Activated T-helper 9 cell treated with anti-CD3 and anti-CD28 coated beads, Interleukin-2, amount 50 U/mL, for 16 hours (primary cell): ENCODE results near the gene ADIPOQ.
"Not testable (repeated sequence)": the region's sequence is repeated elsewhere in the genome, so short reads cannot be mapped to it uniquely, and the experiment has no call there.

ENCODE experiments used
- DNase-seq: peaks from one replicate; pipeline ENCODE4 v3.0.0-alpha.2; 2020; ENCODE audit warnings: low read depth

ADIPOQ gene

DNA sequence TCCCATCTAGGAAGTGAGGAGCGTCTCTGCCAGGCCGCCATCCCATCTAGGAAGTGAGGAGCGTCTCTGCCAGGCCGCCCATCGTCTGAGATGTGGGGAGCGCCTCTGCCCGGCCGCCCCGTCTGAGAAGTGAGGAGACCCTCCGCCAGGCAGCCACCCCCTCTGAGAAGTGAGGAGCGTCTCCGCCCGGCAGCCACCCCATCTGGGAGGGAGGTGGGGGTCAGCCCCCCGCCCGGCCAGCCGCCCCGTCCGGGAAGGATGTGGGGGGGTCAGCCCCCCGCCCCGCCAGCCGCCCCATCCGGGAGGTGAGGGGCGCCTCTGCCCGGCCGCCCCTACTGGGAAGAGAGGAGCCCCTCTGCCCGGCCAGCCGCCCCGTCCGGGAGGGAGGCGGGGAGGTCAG, 31.3 kb downstream of the ADIPOQ start:
- DNase-seq = not testable (repeated sequence)

DNA sequence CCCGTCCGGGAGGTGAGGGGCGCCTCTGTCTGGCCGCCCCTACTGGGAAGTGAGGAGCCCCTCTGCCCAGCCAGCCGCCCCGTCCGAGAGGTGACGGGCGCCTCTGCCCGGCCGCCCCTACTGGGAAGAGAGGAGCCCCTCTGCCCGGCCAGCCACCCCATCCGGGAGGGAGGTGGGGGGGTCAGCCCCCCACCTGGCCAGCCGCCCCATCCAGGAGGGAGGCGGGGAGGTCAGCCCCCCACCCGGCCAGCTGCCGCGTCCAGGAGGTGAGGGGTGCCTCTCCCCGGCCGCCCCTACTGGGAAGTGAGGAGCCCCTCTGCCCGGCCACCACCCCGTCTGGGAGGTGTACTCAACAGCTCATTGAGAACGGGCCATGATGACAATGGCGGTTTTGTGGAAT, 31.7 kb downstream of the ADIPOQ start:
- DNase-seq = not testable (repeated sequence)

DNA sequence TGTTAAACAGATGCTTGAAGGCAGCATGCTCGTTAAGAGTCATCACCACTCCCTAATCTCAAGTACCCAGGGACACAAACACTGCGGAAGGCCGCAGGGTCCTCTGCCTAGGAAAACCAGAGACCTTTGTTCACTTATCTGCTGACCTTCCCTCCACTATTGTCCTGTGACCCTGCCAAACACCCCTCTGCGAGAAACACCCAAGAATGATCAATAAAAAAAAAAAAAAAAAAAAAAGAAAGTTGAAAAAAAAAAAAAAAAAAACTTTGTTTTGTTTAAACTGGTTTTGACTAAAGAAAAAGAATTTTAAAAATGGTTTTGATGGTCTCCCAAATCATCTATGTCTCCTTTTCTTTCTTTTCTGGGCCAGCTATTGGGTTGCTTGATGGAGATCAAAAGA, 32.3 kb downstream of the ADIPOQ start:
- not testable (repeated sequence) for DNase-seq

DNA sequence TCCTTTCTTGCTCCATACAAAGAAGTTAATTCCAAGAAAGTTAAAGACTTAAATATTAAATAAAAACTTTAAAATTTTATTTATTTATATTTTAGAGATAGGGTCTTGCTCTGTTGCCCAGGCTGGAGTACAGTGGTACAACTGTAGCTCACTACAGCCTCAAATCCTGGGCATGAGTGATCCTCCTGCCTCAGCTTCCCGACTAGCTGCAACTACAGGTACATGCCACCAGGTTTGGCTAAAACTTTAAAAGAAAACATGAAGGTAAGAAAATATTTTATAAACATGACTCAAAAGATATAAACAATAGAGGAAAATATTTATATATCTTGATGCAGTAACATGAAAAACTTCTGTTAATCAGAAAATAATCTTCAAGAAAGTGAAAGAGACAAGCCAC, 33.2 kb downstream of the ADIPOQ start:
- no peak for DNase-seq

DNA sequence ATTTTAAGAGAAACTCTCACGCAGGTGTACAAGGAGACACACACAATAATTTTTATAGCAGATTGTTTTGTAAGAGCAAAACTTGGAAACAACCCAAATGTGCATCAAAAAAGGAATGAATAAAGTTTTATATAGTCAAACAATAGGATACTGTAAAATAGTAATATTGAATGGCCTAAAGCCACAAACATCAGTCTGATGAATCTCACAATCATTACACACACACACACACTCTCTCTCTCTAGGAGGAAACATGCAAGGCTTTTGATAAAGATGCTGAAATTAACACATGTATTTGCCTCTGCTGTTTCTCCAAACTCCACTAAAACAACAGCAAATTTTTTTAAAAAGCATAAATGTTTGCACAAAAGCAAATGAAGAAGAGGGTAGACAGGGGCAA, 37.3 kb downstream of the ADIPOQ start:
- no peak for DNase-seq

DNA sequence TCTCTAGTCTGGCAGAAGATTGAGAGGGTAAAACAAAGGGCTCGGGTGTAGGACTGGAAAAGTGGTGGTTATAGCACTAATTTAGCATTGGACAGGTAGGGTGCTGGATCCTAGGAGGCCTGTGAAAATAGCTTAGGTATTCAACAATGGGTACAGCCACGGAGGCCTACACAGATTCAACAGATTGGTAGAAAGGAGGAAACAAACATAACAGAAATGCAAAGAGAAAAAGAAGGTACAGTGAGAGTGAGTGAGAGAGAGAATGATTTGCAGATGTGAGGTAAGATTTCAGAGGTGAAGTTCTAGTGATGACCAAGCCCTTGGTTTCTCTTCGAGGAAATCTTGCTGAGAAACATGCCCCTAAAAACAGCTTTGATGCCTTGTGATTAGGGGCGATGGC, 37.9 kb downstream of the ADIPOQ start:
- no peak for DNase-seq

DNA sequence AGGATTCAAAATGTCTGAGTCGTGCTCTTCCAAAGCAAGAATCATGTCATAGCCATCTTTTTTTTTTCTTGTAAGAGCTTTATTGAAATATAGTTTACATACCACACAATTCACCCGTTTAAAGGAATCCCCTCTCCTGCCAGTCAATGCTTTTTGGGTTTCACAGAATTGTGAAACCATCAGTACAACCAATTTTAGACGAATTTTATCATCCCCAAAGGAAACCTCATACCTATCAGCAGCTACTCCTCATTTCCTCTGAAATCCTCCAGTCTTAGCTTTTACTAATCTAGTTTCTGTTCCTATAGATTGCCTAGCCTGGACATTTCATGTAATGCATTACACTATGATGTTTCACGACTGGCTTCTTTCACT, 39.6 kb downstream of the ADIPOQ start:
- no peak for DNase-seq

DNA sequence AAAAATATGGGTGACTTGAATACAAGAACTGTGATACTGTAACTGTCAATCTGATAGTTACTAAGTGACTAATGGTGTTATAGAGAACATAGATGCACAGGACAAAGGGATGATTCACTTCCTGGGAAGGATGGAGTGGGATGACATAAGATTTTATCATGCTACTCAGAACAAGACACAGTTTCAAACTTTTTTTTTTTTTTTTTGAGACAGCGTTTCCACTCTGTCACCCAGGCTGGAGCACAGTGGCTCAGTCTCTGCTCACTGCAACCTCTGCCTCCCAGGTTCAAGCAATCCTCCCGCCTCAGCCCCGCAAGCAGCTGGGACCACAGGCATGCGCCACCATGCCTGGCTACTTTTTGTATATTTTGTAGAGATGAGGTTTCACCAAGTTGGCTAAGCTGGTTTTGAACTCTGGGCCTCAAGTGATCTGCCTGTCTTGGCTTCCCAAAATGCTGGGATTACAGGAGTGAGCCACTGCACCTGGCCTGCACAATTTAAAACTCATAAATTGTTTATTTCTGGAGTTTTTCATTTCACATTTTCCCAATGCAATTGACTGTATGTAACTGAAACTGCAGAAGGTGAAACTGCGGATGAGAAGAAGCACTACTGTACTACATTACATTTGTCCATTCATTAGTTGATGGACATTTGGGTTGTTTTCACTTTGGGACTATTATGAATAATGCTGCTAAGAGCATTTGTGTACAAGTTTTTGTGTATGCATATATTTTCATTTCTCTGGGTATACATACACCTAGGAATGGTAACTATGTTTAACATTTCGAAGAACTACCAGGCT, 40.6 kb downstream of the ADIPOQ start:
- DNase-seq = peak; percentile 21

DNA sequence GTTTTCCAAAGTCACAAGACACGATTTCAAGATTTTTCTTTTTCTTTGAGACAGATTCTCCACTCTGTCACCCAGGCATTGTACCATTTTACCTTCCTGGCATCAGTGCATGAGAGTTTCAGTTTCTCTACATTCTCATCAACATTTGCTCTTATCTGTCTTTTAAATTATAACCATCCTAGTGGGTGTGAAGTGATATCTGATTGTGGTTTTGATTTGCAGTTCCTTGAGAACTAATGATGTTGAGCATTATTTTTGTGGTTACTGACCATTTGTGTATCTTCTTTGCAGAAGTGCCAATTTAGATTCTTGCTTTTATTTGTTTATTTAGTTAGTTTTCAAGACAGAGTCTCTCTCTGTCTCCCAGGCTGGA, 41.2 kb downstream of the ADIPOQ start:
- DNase-seq = no peak

DNA sequence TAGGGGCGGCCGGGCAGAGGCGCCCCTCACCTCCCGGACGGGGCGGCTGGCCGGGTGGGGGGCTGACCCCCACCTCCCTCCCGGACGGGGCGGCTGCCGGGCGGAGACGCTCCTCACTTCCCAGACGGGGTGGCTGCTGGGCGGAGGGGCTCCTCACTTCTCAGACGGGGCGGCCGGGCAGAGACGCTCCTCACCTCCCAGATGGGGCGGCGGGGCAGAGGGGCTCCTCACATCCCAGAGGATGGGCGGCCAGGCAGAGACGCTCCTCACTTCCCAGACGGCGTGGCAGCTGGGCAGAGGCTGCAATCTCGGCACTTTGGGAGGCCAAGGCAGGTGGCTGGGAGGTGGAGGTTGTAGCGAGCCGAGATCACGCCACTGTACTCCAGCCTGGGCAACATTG, 42.4 kb downstream of the ADIPOQ start:
- DNase-seq = not testable (repeated sequence)

DNA sequence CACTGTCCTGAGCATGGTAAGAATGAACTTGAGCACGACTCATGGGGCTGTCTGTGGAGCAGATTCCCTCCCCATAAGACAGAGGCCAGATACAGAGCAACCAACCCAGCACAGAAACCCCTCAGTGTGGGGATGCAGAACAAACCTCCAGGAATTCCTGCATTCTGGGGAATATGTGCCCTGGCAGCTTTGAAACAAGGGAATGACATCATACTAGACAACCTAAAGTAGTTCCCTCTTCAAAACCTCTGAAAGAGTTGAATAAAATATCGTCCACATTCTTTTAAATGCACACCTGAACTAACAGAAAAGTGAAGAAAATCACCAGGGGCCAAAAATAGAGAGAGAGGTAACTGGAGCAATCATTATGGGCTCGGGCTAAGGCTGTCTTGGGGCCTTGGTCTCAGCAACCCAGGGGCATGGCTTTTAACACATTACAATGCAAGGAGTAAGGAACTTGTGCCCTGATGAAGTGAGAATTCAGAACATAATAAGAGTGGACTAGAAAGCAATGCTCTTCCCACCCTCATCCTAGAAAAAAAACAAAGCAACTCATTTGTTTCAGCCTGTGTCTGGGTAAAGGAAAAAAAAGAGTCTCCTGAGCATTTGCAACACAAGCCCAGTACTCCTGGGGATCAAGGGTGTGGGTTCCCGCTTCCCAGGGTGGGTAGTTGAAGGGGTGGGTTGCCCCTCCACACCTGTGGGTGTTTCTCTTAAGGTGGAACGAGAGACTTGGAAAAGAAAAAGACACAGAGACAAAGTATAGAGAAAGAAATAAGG, 43.9 kb downstream of the ADIPOQ start:
- DNase-seq = no peak

DNA sequence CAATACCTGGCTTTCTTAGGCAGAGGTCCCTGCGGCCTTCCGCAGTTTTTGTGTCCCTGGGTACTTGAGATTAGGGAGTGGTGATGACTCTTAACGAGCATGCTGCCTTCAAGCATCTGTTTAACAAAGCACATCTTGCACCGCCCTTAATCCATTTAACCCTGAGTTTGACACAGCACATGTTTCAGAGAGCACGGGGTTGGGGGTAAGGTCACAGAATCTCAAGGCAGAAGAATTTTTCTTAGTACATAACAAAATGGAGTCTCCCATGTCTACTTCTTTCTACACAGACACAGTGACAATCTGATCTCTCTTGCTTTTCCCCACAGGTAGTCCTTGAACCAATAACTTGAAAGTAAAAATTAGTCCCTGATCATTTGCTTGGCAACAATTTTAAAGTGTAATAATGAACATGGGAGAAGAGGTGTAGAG, 45.0 kb downstream of the ADIPOQ start:
- not testable (repeated sequence) for DNase-seq

DNA sequence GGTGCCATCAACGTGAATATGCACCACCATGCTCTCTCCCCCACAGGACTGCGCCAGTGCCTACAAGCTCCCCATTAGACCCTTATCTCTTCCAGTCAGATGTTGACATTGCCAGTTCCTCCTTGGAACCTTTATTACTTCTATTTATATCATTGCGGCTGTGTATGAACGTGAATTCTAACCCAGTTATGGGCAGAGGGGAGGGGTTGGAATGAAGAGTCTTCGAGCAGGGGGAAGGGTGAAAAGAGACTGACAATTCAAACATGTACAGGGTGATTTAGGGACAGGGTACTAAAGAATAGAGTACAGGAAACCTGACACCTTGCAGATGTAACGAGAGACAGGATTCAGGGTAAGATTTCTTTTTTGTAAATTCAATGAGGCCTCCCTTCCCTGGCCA, 46.1 kb downstream of the ADIPOQ start:
- DNase-seq = no peak

DNA sequence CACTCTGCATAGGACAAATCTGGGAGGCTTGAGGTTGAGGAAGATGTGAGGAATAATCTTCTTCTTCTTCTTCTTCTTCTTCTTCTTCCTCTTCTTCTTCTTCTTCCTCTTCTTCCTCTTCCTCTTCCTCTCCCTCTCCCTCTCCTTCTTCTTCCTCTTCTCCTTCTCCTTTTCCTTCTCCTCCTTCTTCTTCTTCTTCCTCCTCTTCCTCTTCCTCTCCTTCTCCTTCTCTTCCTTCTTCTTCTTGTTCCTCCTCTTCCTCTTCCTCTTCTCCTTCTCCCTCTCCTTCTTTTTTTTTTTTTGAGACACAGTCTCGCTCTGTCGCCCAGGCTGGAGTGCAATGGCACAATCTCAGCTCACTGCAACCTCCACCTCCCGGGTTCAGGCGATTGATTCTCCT, 47.2 kb downstream of the ADIPOQ start:
- DNase-seq = not testable (repeated sequence)

DNA sequence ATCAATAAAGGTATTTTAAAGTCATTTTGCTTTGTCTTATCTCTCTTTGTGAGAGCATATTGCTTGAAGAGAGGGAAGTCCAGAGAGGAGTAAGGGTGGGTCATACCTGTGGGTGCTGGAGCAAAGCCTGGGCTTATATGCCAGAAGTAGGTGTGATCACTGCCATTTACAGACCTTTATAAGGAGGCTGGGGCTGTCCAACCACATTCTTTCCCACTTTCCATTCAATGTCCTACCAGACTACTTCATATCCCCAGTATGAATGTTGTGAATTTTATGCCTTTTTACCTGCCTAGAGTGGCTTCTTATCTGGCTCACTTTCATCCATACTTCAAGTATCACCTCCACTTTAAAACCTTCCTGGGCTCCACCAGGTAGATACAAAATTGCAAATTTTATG, 48.4 kb downstream of the ADIPOQ start:
- DNase-seq = no peak

DNA sequence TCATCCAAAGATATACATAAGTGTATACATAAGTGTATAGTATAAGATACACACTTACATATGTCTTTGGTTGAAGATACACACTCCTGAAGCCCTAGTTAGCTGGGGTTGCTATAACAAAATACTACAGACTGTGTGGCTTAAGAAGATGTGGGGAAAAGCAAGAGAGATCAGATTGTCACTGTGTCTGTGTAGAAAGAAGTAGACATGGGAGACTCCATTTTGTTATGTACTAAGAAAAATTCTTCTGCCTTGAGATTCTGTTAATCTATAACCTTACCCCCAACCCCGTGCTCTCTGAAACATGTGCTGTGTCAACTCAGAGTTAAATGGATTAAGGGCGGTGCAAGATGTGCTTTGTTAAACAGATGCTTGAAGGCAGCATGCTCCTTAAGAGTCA, 50.6 kb downstream of the ADIPOQ start:
- DNase-seq = not testable (repeated sequence)

DNA sequence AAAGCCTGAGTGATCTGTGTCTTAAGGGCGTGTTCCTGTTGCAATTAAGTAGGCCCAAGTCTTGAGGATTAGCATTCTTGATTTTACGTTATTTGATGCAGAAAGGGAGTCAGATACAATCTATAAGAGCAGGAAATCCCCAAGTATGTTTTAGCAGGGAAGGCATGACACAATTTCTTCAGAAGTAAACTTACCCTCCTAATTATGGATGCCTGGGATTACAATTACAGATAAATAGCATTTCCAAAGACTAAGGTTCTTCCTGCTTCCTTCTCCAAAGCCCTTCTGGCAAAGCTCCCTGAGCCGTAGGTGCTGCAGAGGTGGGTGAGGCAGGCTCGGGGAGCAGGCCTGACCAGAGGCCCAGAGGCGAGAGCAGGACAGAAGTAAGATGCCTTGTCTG, 52.9 kb downstream of the ADIPOQ start:
- no peak for DNase-seq

DNA sequence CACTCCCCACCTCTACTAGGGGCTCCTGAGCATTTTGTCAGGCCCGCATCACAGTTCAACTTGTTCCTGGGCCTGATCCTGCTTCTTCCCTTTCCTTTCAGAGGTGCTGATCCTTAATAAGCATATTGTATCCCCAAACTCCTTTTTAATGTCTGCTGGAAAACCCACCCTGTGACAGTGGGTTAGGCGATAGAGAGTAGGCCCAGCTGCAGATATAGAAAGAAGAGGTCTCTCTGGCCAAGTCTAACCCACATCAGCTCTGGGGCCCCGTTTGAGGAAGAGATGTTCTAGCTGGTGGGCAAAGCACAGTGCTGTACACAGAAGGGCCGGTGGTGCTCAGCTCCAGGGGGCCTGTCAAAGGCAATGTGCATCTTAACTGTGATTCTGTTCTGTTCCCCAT, 53.5 kb downstream of the ADIPOQ start:
- no peak for DNase-seq

DNA sequence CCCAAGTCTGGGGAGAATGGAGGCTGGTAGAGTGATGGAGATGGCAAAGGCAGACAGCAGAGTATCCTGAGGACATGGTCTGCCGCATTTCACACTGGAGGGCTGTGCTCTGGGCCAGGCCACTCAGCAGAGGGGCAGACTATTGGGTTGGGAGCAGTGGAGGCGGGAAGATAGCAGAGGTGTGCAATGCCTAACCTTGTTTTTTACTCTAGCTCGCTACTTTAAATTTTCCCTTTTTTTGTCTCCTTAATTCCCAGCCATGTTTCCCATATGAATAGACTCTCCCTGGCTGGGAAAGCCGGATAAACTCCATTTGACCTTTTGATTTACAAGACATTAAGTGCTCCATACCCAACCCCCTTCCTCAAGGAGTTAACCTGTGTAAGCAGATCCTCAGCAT, 54.4 kb downstream of the ADIPOQ start:
- no peak for DNase-seq

DNA sequence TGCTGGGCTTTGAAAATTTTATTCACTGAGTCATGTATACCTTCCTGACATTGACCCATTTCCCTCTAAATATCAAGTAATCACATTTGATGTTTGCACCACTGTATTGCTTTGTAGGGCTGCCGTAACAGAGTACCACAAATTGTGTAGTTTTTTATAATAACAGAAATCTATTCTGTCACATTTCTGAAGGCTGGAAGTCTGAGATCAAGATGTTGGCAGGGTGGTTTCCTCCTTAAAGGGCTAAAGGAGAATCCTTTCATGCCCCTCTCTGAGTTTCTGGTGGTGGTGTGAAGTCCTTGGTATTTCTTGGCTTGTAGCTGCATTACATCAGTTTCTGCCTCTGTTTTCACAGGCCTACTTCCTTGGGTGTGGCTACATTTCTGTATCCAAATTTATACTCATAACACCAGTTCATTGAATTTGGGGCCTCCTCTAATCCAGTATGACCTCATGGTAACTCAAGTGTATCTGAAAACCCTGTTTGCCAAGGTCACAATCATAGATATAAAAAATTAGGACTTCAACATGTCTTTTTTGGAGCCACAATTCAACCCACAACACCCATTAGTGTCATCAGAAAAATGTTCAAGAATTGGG, 58.7 kb downstream of the ADIPOQ start:
- no peak for DNase-seq

DNA sequence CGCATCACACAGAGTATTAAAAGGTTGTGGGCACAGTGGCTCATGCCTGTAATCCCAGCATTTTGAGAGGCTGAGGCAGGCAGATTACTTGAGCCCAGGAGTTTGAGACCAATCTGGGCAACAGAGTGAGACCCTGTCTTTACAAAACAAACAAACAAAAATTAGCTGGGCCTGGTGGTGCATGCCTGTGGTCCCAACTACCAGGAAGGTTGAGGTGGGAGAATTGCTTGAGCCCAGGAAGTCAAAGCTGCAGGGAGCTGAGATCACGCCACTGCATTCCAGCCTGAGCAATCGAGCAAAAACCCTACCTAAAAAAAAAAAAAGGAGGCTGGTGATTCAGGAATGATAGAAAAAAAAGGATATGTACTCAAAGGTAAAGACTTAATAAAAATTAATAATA, 59.6 kb downstream of the ADIPOQ start:
- no peak for DNase-seq

DNA sequence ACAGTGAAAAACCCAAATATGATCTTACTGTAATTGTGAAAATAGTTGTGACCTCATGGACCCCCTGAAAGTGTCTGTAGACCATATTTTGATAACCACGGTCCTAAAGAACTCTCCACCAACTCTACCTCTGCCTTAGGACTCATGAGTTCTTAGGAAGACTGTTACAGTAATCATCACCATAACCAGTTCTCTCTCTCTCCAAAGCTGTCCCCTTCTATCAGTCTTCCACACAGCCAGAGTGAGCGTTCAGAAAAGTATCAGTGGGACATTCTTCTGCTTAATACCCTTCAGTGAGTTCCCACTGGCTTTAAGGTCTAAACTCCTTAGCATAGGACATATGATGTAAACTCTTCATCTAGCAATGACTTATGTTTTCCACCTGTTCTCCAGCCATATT, 60.2 kb downstream of the ADIPOQ start:
- DNase-seq = no peak

DNA sequence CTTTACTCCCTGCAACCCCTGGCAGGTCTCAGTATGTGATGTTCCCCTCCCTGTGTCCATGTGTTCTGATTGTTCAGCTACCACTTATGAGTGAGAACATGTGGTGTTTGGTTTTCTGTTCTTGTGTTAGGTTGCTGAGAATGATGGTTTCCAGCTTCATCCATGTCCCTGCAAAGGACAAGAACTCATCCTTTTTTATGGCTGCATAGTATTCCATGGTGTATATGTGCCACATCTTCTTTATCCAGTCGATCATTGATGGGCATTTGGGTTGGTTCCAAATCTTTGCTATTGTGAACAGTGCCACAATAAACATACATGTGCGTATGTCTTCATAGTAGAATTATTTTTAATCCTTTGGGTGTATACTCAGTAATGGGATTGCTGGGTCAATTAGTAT, 61.2 kb downstream of the ADIPOQ start:
- not testable (repeated sequence) for DNase-seq
